Measurements from ENCODE around the gene SLFN5.
"Not testable (repeated sequence)": the region's sequence is repeated elsewhere in the genome, so short reads cannot be mapped to it uniquely, and the experiment has no call there.

The SLFN5 gene

GRCh38 chr17:35291802-35292201 lies 48.9 kb downstream of the SLFN5 start:
- no peak for DNase-seq (ENCODE audit: low read depth, low spot score)

GRCh38 chr17:35293151-35293847 lies 50.4 kb downstream of the SLFN5 start:
- DNase-seq (ENCODE audit: low read depth, low spot score): no peak

GRCh38 chr17:35294756-35295155 lies 51.9 kb downstream of the SLFN5 start:
- no peak for DNase-seq (ENCODE audit: low read depth, low spot score)

GRCh38 chr17:35295686-35296085 lies 52.8 kb downstream of the SLFN5 start:
- no peak for DNase-seq (ENCODE audit: low read depth, low spot score)

- DNase-seq (ENCODE audit: low read depth, low spot score): no peak
These were observed 54.8 kb downstream of the SLFN5 start for GRCh38 chr17:35297666-35298065.

- DNase-seq (ENCODE audit: low read depth, low spot score): no peak
These were observed 55.8 kb downstream of the SLFN5 start for GRCh38 chr17:35298639-35299038.

- no peak for DNase-seq (ENCODE audit: low read depth, low spot score)
These were observed 56.3 kb downstream of the SLFN5 start for GRCh38 chr17:35299135-35299534.

GRCh38 chr17:35309345-35309744 lies 66.5 kb downstream of the SLFN5 start:
- DNase-seq (ENCODE audit: low read depth, low spot score): not testable (repeated sequence)

- DNase-seq (ENCODE audit: low read depth, low spot score): no peak
These were observed 69.5 kb downstream of the SLFN5 start for GRCh38 chr17:35312346-35312745.

GRCh38 chr17:35312790-35313711 lies 70.2 kb downstream of the SLFN5 start:
- peak; percentile 46 for DNase-seq (ENCODE audit: low read depth, low spot score)

- no peak for DNase-seq (ENCODE audit: low read depth, low spot score)
These were observed 71.1 kb downstream of the SLFN5 start for GRCh38 chr17:35313875-35314409.

GRCh38 chr17:35314415-35315216 lies 71.7 kb downstream of the SLFN5 start:
- no peak for DNase-seq (ENCODE audit: low read depth, low spot score)

GRCh38 chr17:35315283-35315682 lies 72.4 kb downstream of the SLFN5 start:
- no peak for DNase-seq (ENCODE audit: low read depth, low spot score)

GRCh38 chr17:35315971-35316370 lies 73.1 kb downstream of the SLFN5 start:
- no peak for DNase-seq (ENCODE audit: low read depth, low spot score)

GRCh38 chr17:35322749-35323148 lies 79.9 kb downstream of the SLFN5 start:
- DNase-seq (ENCODE audit: low read depth, low spot score): no peak

Measured in smooth muscle cell of the brain vasculature (primary cell).